ENCODE data around the gene SERBP1. TPM values are rescaled to one million over a fixed set of nuclear protein-coding genes. Genes with fewer than 3 reads are reported as not detected.
A peak's percentile ranks its signal among the peaks of the same experiment; 100 is the strongest.
"Not testable (repeated sequence)": the region's sequence is repeated elsewhere in the genome, so short reads cannot be mapped to it uniquely, and the experiment has no call there.

Gene SERBP1
- total RNA-seq, 1 experiment from 2014 or later: 372 TPM

- 0 out of 2 replicates have a peak, but pooled peaks cover 3% of the 10 kb centered on the region for H3K27me3 ChIP-seq (ENCODE audit: control insufficient read depth, insufficient read depth, low read length)
- no peak overlapping the region for H3K4me3 ChIP-seq (ENCODE audit: insufficient read depth, low read depth, low read length)
- H3K36me3 ChIP-seq (replicated peaks; ENCODE audit: control insufficient read depth, insufficient read depth, low read length): no peaks in the 10 kb centered on the region
- peak; percentile 47 for DNase-seq
These were observed 28.5 kb upstream of the SERBP1 start for GRCh38 chr1:67458663-67459062.

- no peak for DNase-seq
- 0 out of 2 replicates have a peak, but pooled peaks cover 3% of the 10 kb centered on the region for H3K27me3 ChIP-seq (ENCODE audit: control insufficient read depth, insufficient read depth, low read length)
- H3K4me3 ChIP-seq (ENCODE audit: insufficient read depth, low read depth, low read length): no peak overlapping the region
- no peaks in the 10 kb centered on the region for H3K36me3 ChIP-seq (replicated peaks; ENCODE audit: control insufficient read depth, insufficient read depth, low read length)
These were observed 27.0 kb upstream of the SERBP1 start for GRCh38 chr1:67457247-67457646.

GRCh38 chr1:67451815-67452214 is 21.6 kb upstream of the SERBP1 start:
- no peak for DNase-seq
- H3K27me3 ChIP-seq (ENCODE audit: control insufficient read depth, insufficient read depth, low read length): no peaks in the 10 kb centered on the region
- no peaks in the 10 kb centered on the region for H3K36me3 ChIP-seq (replicated peaks; ENCODE audit: control insufficient read depth, insufficient read depth, low read length)
- no peak overlapping the region for H3K4me3 ChIP-seq (ENCODE audit: insufficient read depth, low read depth, low read length)

- Histone ChIP-seq H3K27me3 (ENCODE audit: control insufficient read depth, insufficient read depth, low read length) (no peaks in the 10 kb centered on the region), H3K36me3 (replicated peaks; ENCODE audit: control insufficient read depth, insufficient read depth, low read length) (no peaks in the 10 kb centered on the region), H3K4me3 (ENCODE audit: insufficient read depth, low read depth, low read length) (no peak overlapping the region)
- DNase-seq: no peak
These were observed 21.2 kb upstream of the SERBP1 start for GRCh38 chr1:67451356-67451755.

GRCh38 chr1:67446893-67447292 is 16.7 kb upstream of the SERBP1 start:
- Histone ChIP-seq H3K36me3 (replicated peaks; ENCODE audit: control insufficient read depth, insufficient read depth, low read length) (no peaks in the 10 kb centered on the region), H3K27me3 (ENCODE audit: control insufficient read depth, insufficient read depth, low read length) (no peaks in the 10 kb centered on the region), H3K4me3 (ENCODE audit: insufficient read depth, low read depth, low read length) (no peak overlapping the region)
- DNase-seq: no peak

GRCh38 chr1:67446014-67446413 is 15.8 kb upstream of the SERBP1 start:
- not testable (repeated sequence) for H3K27me3 ChIP-seq (ENCODE audit: control insufficient read depth, insufficient read depth, low read length); DNase-seq; H3K36me3 ChIP-seq (replicated peaks; ENCODE audit: control insufficient read depth, insufficient read depth, low read length); H3K4me3 ChIP-seq (ENCODE audit: insufficient read depth, low read depth, low read length)

GRCh38 chr1:67441739-67442281 is 11.6 kb upstream of the SERBP1 start:
- no peak for DNase-seq
- Histone ChIP-seq H3K36me3 (replicated peaks; ENCODE audit: control insufficient read depth, insufficient read depth, low read length) (no peaks in the 10 kb centered on the region), H3K27me3 (ENCODE audit: control insufficient read depth, insufficient read depth, low read length) (no peaks in the 10 kb centered on the region), H3K4me3 (ENCODE audit: insufficient read depth, low read depth, low read length) (no peak overlapping the region)

GRCh38 chr1:67441183-67441582 is 11.0 kb upstream of the SERBP1 start:
- no peak for DNase-seq
- no peaks in the 10 kb centered on the region for H3K27me3 ChIP-seq (ENCODE audit: control insufficient read depth, insufficient read depth, low read length)
- no peak overlapping the region for H3K4me3 ChIP-seq (ENCODE audit: insufficient read depth, low read depth, low read length)
- H3K36me3 ChIP-seq (replicated peaks; ENCODE audit: control insufficient read depth, insufficient read depth, low read length): no peaks in the 10 kb centered on the region

GRCh38 chr1:67440339-67440738 is 10.1 kb upstream of the SERBP1 start:
- Histone ChIP-seq H3K36me3 (replicated peaks; ENCODE audit: control insufficient read depth, insufficient read depth, low read length) (no peaks in the 10 kb centered on the region), H3K4me3 (ENCODE audit: insufficient read depth, low read depth, low read length) (no peak overlapping the region), H3K27me3 (ENCODE audit: control insufficient read depth, insufficient read depth, low read length) (no peaks in the 10 kb centered on the region)
- DNase-seq: no peak

- no peaks in the 10 kb centered on the region for H3K36me3 ChIP-seq (replicated peaks; ENCODE audit: control insufficient read depth, insufficient read depth, low read length)
- no peaks in the 10 kb centered on the region for H3K27me3 ChIP-seq (ENCODE audit: control insufficient read depth, insufficient read depth, low read length)
- H3K4me3 ChIP-seq (ENCODE audit: insufficient read depth, low read depth, low read length): no peak overlapping the region
- DNase-seq: no peak
These were observed 9.3 kb upstream of the SERBP1 start for GRCh38 chr1:67439277-67440029.

- Histone ChIP-seq H3K4me3 (ENCODE audit: insufficient read depth, low read depth, low read length) (no peak overlapping the region), H3K27me3 (ENCODE audit: control insufficient read depth, insufficient read depth, low read length) (no peaks in the 10 kb centered on the region)
- no peak for DNase-seq
These were observed 7.8 kb upstream of the SERBP1 start for GRCh38 chr1:67437961-67438360.

GRCh38 chr1:67436511-67437055 is 6.4 kb upstream of the SERBP1 start:
- no peaks in the 10 kb centered on the region for H3K27me3 ChIP-seq (ENCODE audit: control insufficient read depth, insufficient read depth, low read length)
- no peak overlapping the region for H3K4me3 ChIP-seq (ENCODE audit: insufficient read depth, low read depth, low read length)
- DNase-seq: no peak
- H3K36me3 ChIP-seq (replicated peaks; ENCODE audit: control insufficient read depth, insufficient read depth, low read length): no peaks in the 10 kb centered on the region

More at GRCh38 chr1:67437961-67438360, 7.8 kb upstream of the SERBP1 start:
- H3K36me3 ChIP-seq (replicated peaks; ENCODE audit: control insufficient read depth, insufficient read depth, low read length): no peaks in the 10 kb centered on the region

GRCh38 chr1:67434491-67434890 is 4.3 kb upstream of the SERBP1 start:
- Histone ChIP-seq H3K36me3 (replicated peaks; ENCODE audit: control insufficient read depth, insufficient read depth, low read length) (peaks cover under 1% of the 10 kb centered on the region; the same call in 1 of the 2 replicates), H3K27me3 (ENCODE audit: control insufficient read depth, insufficient read depth, low read length) (no peaks in the 10 kb centered on the region), H3K4me3 (ENCODE audit: insufficient read depth, low read depth, low read length) (no peak overlapping the region)
- no peak for DNase-seq

GRCh38 chr1:67433837-67434236 is 3.6 kb upstream of the SERBP1 start:
- no peak overlapping the region for H3K4me3 ChIP-seq (ENCODE audit: insufficient read depth, low read depth, low read length)
- no peaks in the 10 kb centered on the region for H3K27me3 ChIP-seq (ENCODE audit: control insufficient read depth, insufficient read depth, low read length)
- no peak for DNase-seq
- peaks cover 6% of the 10 kb centered on the region for H3K36me3 ChIP-seq (replicated peaks; ENCODE audit: control insufficient read depth, insufficient read depth, low read length)

- Histone ChIP-seq H3K27me3 (ENCODE audit: control insufficient read depth, insufficient read depth, low read length) (no peaks in the 10 kb centered on the region), H3K36me3 (replicated peaks; ENCODE audit: control insufficient read depth, insufficient read depth, low read length) (peaks cover 9% of the 10 kb centered on the region), H3K4me3 (ENCODE audit: insufficient read depth, low read depth, low read length) (no peak overlapping the region)
- DNase-seq: no peak
These were observed 2.5 kb upstream of the SERBP1 start for GRCh38 chr1:67432745-67433144.
